Measurements from ENCODE around the gene DDX52.

DNA sequence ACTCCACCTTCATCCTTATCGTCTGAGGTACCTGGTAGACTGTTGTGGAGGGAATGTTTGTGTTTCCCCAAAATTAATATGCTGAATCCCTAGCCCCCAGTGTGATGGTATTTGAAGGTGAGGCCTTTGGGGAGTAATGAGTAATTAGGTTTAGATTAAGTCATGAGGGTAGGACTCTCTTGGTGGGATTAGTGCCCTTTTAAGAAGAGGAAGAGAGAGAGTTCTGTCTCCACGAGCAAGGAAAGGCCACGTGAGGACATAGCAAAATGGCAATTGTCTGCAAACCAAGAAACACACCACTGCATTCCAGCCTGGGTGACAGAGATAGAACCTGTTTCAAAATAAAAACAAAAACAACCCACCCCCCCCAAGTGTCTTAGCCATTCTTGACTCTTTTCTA is 21.0 kb upstream of the DDX52 start:
- no peak for TF ChIP-seq JUNB (IDR thresholded peaks at IDR 0.05; ENCODE audit: unreplicated experiment)
- TF ChIP-seq CTCF (conservative IDR thresholded peaks at IDR 0.05; ENCODE audit: low read depth in 2 of 2): no peak
- TF ChIP-seq EZH2phosphoT487 (IDR thresholded peaks at IDR 0.05; ENCODE audit: unreplicated experiment): no peak
- no peak for TF ChIP-seq EZH2 (IDR thresholded peaks at IDR 0.05; ENCODE audit: low read depth, unreplicated experiment)
- no peak for TF ChIP-seq POLR2AphosphoS5 (IDR thresholded peaks at IDR 0.05; ENCODE audit: low read depth)
- no peak for TF ChIP-seq ZNF114 (CRISPR knock-in tag; IDR thresholded peaks at IDR 0.05)
- TF ChIP-seq NANOG (IDR thresholded peaks at IDR 0.05; ENCODE audit: borderline replicate concordance): no peak
- TF ChIP-seq, protein P1, sequence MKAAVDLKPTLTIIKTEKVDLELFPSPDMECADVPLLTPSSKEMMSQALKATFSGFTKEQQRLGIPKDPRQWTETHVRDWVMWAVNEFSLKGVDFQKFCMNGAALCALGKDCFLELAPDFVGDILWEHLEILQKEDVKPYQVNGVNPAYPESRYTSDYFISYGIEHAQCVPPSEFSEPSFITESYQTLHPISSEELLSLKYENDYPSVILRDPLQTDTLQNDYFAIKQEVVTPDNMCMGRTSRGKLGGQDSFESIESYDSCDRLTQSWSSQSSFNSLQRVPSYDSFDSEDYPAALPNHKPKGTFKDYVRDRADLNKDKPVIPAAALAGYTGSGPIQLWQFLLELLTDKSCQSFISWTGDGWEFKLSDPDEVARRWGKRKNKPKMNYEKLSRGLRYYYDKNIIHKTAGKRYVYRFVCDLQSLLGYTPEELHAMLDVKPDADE (IDR thresholded peaks at IDR 0.05): no peak
- no peak for TF ChIP-seq REST (IDR thresholded peaks at IDR 0.05; ENCODE audit: unreplicated experiment)
- no peak for TF ChIP-seq STAT1 (IDR thresholded peaks at IDR 0.05; ENCODE audit: unreplicated experiment)
- no peak for TF ChIP-seq CREB1 (CRISPR knock-in tag; IDR thresholded peaks at IDR 0.05; ENCODE audit: low read depth)

All from GM23338 (cell line).